H1 (cell line): ENCODE results near the gene PCID2. TPM values are rescaled to one million over a fixed set of nuclear protein-coding genes. Genes with fewer than 3 reads are reported as not detected.

Experiments used
- CTCF ChIA-PET: fragments of 300-600 bp; sonication (Branson Sonifier 250); formaldehyde crosslinking; loops from one replicate; lab custom pipeline; 2021; ENCODE audit not compliant: partially characterized antibody; lab: Charles Lee
- POLR2A ChIA-PET: fragments of 300-600 bp; sonication (Branson Sonifier 250); formaldehyde crosslinking; loops from one replicate; lab custom pipeline; 2021; ENCODE audit warnings: inconsistent platforms; ENCODE audit not compliant: partially characterized antibody; lab: Charles Lee
- DNase-seq, 2 experiments: peaks; one replicate each; pipeline versions ENCODE4 v3.0.0 to v3.0.0-alpha.2; 2010 to 2022; ENCODE audit warnings: low spot score in 2 of 2, low read depth in 1 of 2, mixed read lengths in 1 of 2
- FAIRE-seq: peaks from 2 replicates; lab custom pipeline; 2011; peaks lifted over from hg19 to GRCh38; lab: Jason Lieb, UNC
- H2AFZ ChIP-seq: 2 replicates; pipeline ENCODE4 v1.8.1; 2012; ENCODE audit warnings: low read length, inconsistent platforms
- H2AK5ac ChIP-seq: 2 replicates; pipeline ENCODE4 v1.6.1; 2013; ENCODE audit warnings: low read depth, low read length
- H2BK120ac ChIP-seq: replicated peaks from 2 replicates; pipeline ENCODE3; 2013; ENCODE audit warnings: low read depth, low read length, inconsistent platforms
- H2BK12ac ChIP-seq: 2 replicates; pipeline ENCODE4 v1.6.1; 2013; ENCODE audit warnings: low read depth, low read length
- H2BK15ac ChIP-seq: 2 replicates; pipeline ENCODE4 v1.6.1; 2013; ENCODE audit warnings: low read length
- H2BK20ac ChIP-seq: 2 replicates; pipeline ENCODE4 v1.6.1; 2013; ENCODE audit warnings: low read length
- H2BK5ac ChIP-seq: 2 replicates; pipeline ENCODE4 v1.6.1; 2013; ENCODE audit warnings: low read depth, low read length
- H3K14ac ChIP-seq: 2 replicates; pipeline ENCODE4 v1.6.1; 2013; ENCODE audit warnings: inconsistent platforms; ENCODE audit not compliant: insufficient read length
- H3K18ac ChIP-seq: 2 replicates; pipeline ENCODE4 v1.6.1; 2013; ENCODE audit warnings: low read length; ENCODE audit errors: extremely low read depth
- H3K23ac ChIP-seq: 2 replicates; pipeline ENCODE4 v1.6.1; 2013; ENCODE audit warnings: inconsistent platforms; ENCODE audit not compliant: insufficient read length
- H3K23me2 ChIP-seq: 2 replicates; pipeline ENCODE4 v1.6.1; 2013; ENCODE audit warnings: low read depth, low read length
- H3K27ac ChIP-seq: 2 replicates; pipeline ENCODE4 v1.6.1; 2011; ENCODE audit warnings: low read depth, low read length, inconsistent platforms
- H3K27me3 ChIP-seq, 4 experiments: replicated peaks in 1 of 4; 1 replicate in 1 of 4; 2 replicates in 3 of 4; pipeline versions ENCODE4 v1.6.1 to v1.8.1; 2011 to 2013; ENCODE audit warnings: low read length in 3 of 4, mild to moderate bottlenecking in 3 of 4, inconsistent platforms in 2 of 4, mixed read lengths in 2 of 4, moderate library complexity in 1 of 4; ENCODE audit not compliant: control insufficient read depth in 3 of 4, insufficient read depth in 3 of 4; ENCODE audit errors: extremely low read depth in 1 of 4
- H3K36me3 ChIP-seq, 4 experiments: 2 replicates each; pipeline versions ENCODE4 v1.6.1 to v1.8.1; 2011 to 2013; ENCODE audit warnings: mild to moderate bottlenecking in 4 of 4, low read length in 3 of 4, moderate library complexity in 2 of 4, control low read depth in 1 of 4, inconsistent platforms in 1 of 4; ENCODE audit not compliant: insufficient read depth in 4 of 4, control insufficient read depth in 2 of 4
- H3K4ac ChIP-seq: replicated peaks from 2 replicates; pipeline ENCODE3; 2013; ENCODE audit warnings: low read length, low read depth, mixed read lengths, inconsistent platforms; ENCODE audit not compliant: insufficient read length
- H3K4me1 ChIP-seq, 4 experiments: replicated peaks in 1 of 4; 1 replicate in 1 of 4; 2 replicates in 3 of 4; pipeline versions ENCODE4 v1.6.1 to v1.8.1; 2011 to 2013; ENCODE audit warnings: low read length in 3 of 4, inconsistent platforms in 2 of 4, mixed read lengths in 1 of 4; ENCODE audit not compliant: insufficient read depth in 4 of 4, control insufficient read depth in 3 of 4
- H3K4me2 ChIP-seq, 2 experiments: 2 replicates each; pipeline versions ENCODE4 v1.6.1 to v1.8.1; 2011 to 2013; ENCODE audit warnings: low read depth in 2 of 2, low read length in 2 of 2, control low read depth in 1 of 2, inconsistent platforms in 1 of 2, mild to moderate bottlenecking in 1 of 2; ENCODE audit not compliant: insufficient read depth in 1 of 2
- H3K4me3 ChIP-seq, 4 experiments: fragments of 200-600, 300-600 bp in 1 of 4; sonication (generic), shearing (Covaris generic), sonication (Bioruptor Twin) in 1 of 4; 2 replicates each; pipeline versions ENCODE4 v1.5.1 to v1.8.1; 2011 to 2016; ENCODE audit warnings: low read length in 4 of 4, low read depth in 3 of 4, control low read depth in 2 of 4, inconsistent platforms in 2 of 4, mild to moderate bottlenecking in 2 of 4, mixed read lengths in 1 of 4, moderate library complexity in 1 of 4; ENCODE audit not compliant: insufficient read depth in 2 of 4; ENCODE audit errors: extremely low read depth in 1 of 4
- H3K56ac ChIP-seq: replicated peaks from 2 replicates; pipeline ENCODE3; 2013; ENCODE audit warnings: low read depth, mild to moderate bottlenecking, mixed read lengths, low read length, inconsistent platforms; ENCODE audit not compliant: insufficient read length
- H3K79me1 ChIP-seq: 2 replicates; pipeline ENCODE4 v1.6.1; 2013; ENCODE audit warnings: low read depth, low read length, control low read depth
- H3K79me2 ChIP-seq, 2 experiments: 2 replicates each; pipeline versions ENCODE4 v1.6.1 to v1.8.1; 2012 to 2013; ENCODE audit warnings: low read length in 2 of 2, mild to moderate bottlenecking in 2 of 2, inconsistent platforms in 1 of 2; ENCODE audit not compliant: insufficient read depth in 2 of 2, control insufficient read depth in 1 of 2
- H3K9ac ChIP-seq, 4 experiments: replicated peaks in 1 of 4; 1 replicate in 1 of 4; 2 replicates in 3 of 4; pipeline versions ENCODE4 v1.6.1 to v1.8.1; 2011 to 2013; ENCODE audit warnings: low read depth in 3 of 4, low read length in 3 of 4, control low read depth in 2 of 4, mild to moderate bottlenecking in 2 of 4, moderate library complexity in 2 of 4, inconsistent platforms in 1 of 4; ENCODE audit errors: extremely low read depth in 1 of 4
- H3K9me3 ChIP-seq, 2 experiments: 2 replicates each; pipeline versions ENCODE4 v1.6.1 to v1.8.1; 2012 to 2013; ENCODE audit warnings: mild to moderate bottlenecking in 2 of 2, moderate library complexity in 2 of 2, control low read depth in 1 of 2, inconsistent platforms in 1 of 2, low read depth in 1 of 2, low read length in 1 of 2, mixed read lengths in 1 of 2; ENCODE audit not compliant: insufficient read depth in 2 of 2
- H4K20me1 ChIP-seq, 2 experiments: replicated peaks in 1 of 2; 2 replicates each; pipeline versions ENCODE3 to v1.8.1; 2011 to 2013; ENCODE audit warnings: inconsistent platforms in 2 of 2, low read length in 2 of 2, mild to moderate bottlenecking in 1 of 2; ENCODE audit not compliant: insufficient read depth in 2 of 2, control insufficient read depth in 1 of 2
- H4K5ac ChIP-seq: 2 replicates; pipeline ENCODE4 v1.6.1; 2013; ENCODE audit warnings: low read length, low read depth, mixed read lengths, inconsistent platforms; ENCODE audit not compliant: insufficient read length
- H4K8ac ChIP-seq: 2 replicates; pipeline ENCODE4 v1.8.0; 2013; ENCODE audit warnings: mild to moderate bottlenecking, moderate library complexity, low read length, inconsistent platforms; ENCODE audit not compliant: insufficient read depth; ENCODE audit errors: extremely low read depth
- H4K91ac ChIP-seq: replicated peaks from 2 replicates; pipeline ENCODE3; 2013; ENCODE audit warnings: low read length, mixed read lengths, inconsistent platforms; ENCODE audit not compliant: insufficient read length
- ASH2L ChIP-seq: fragments of 200-600, 300-600 bp; sonication (generic); IDR thresholded peaks from one replicate; pipeline ENCODE4 v1.7.1; 2017; ENCODE audit warnings: low read length
- ATF2 ChIP-seq: IDR thresholded peaks from 2 replicates; pipeline ENCODE4 v1.6.1; 2012; ENCODE audit warnings: low read length, inconsistent platforms
- ATF3 ChIP-seq: IDR thresholded peaks from 2 replicates; pipeline ENCODE4 v1.6.1; 2011; ENCODE audit warnings: low read depth, mild to moderate bottlenecking, low read length; ENCODE audit not compliant: insufficient read depth
- HDAC6 ChIP-seq: IDR thresholded peaks from one replicate; pipeline ENCODE4 v1.7.1; 2012; ENCODE audit warnings: low read depth, mild to moderate bottlenecking, inconsistent platforms, low read length, moderate library complexity
- RAD21 ChIP-seq, 2 experiments: IDR thresholded peaks in 1 of 2; conservative IDR thresholded peaks in 1 of 2; 2 replicates each; pipeline ENCODE4 v1.6.1; 2011; ENCODE audit warnings: low read depth in 2 of 2, low read length in 2 of 2, improper control_type of control experiment in 1 of 2, inconsistent platforms in 1 of 2, mild to moderate bottlenecking in 1 of 2, moderate library complexity in 1 of 2
- TEAD4 ChIP-seq: IDR thresholded peaks from 2 replicates; pipeline ENCODE4 v1.6.1; 2012; ENCODE audit warnings: low read depth, low read length, inconsistent platforms, mixed read lengths
- WGBS, 2 experiments: shearing (Covaris generic) in 1 of 2; methylation state at CpG; one replicate each; pipeline versions ENCODE4 v1.1.6 to v1.1.7; 2013 to 2015; ENCODE audit warnings: low lambda C conversion rate in 2 of 2, mixed read lengths in 2 of 2, inconsistent platforms in 1 of 2, low coverage in 1 of 2, missing lambda C conversion rate in 1 of 2; ENCODE audit not compliant: insufficient replicate concordance in 2 of 2, insufficient coverage in 1 of 2, insufficient read length in 1 of 2; ENCODE audit errors: extremely low coverage in 1 of 2, missing lambda C conversion rate in 1 of 2; 5-methylcytosine and 5-hydroxymethylcytosine counted together
- polyA plus RNA-seq, 7 experiments: library from polyadenylated mRNA; depleted of rRNA in 3 of 7; stranded (reverse) in 5 of 7; unstranded in 2 of 7; fragments of >200 nt in 5 of 7; fragments of 200-250 nt in 2 of 7; gene quantifications; 1 replicate in 5 of 7; 2 replicates in 1 of 7; 4 replicates in 1 of 7; pipeline versions ENCODE4 v1.2.1 to v1.2.3, GENCODE V29; 2011 to 2013; ENCODE audit warnings: missing spikeins in 2 of 7, mixed read lengths in 2 of 7
- total RNA-seq: library from RNA; stranded (reverse); fragmentation: NEBNext Ultra II Directional; extraction: Animal tissue kit (Norgen Biotek cat#: 25700); gene quantifications from 2 replicates; pipeline ENCODE4 v1.2.1, GENCODE V29; 2021

Gene PCID2
- total and polyA plus RNA-seq, 2 of the 8 experiments (the other 6 are each of a cell fraction or from before 2014, with no cell fraction given): 72.4 to 72.8 TPM

- no peak for FAIRE-seq
- Histone ChIP-seq H3K27me3 (no peaks in the 10 kb centered on the region), H3K9ac (no peak overlapping the region), H3K23me2 (no peaks in the 10 kb centered on the region), H3K4ac (no peak overlapping the region), H2BK12ac (no peak overlapping the region), H3K23ac (no peak overlapping the region), H2AFZ (no peak overlapping the region), H2BK15ac (no peak overlapping the region), H3K27ac (no peak overlapping the region), H4K8ac (no peak overlapping the region), H3K36me3 (peaks cover 2 to 18% (median 5%) of the 10 kb centered on the region in 4 experiments; a peak in 5 of 8 replicates), H3K4me1 (peaks cover 0 to 10% (median 3%) of the 10 kb centered on the region in 4 experiments; a peak in 5 of 7 replicates), H2BK120ac (no peak overlapping the region), H2AK5ac (no peak overlapping the region), H3K79me1 (no peaks in the 10 kb centered on the region), H2BK5ac (no peak overlapping the region), H4K91ac (no peak overlapping the region), H4K20me1 (no peaks in the 10 kb centered on the region), H2BK20ac (no peak overlapping the region), H3K18ac (no peak overlapping the region), H3K9me3 (no peaks in the 10 kb centered on the region), H3K56ac (no peak overlapping the region), H3K79me2 (no peaks in the 10 kb centered on the region; a peak in 1 of 4 replicates), H3K4me2 (no peak overlapping the region), H4K5ac (no peak overlapping the region), H3K14ac (no peak overlapping the region), H3K4me3 (no peak overlapping the region)
- TF ChIP-seq ATF3 (no peak), HDAC6 (no peak), TEAD4 (no peak), RAD21 (IDR thresholded peaks at IDR 0.05 in 1 of 2, conservative IDR thresholded peaks at IDR 0.05 in 1 of 2; ENCODE audit: low read depth in 2 of 2, low read length in 2 of 2) (no peak), ATF2 (no peak), ASH2L (no peak)
- CTCF ChIA-PET: interaction anchor here (1.3 kb wide), 1 partner anchor 234 kb away, joined by 3 read pairs; no protein-coding TSS in a partner anchor
- POLR2A ChIA-PET: interaction anchor here (1.2 to 2.5 kb wide), 2 partner anchors 13 to 43 kb away, joined by 3 to 7 read pairs; partner anchors contain the start of genes CUL4A and PCID2
- WGBS, 2 experiments: 91% methylated on average over 5 of the region's 5 CpGs; no CpG with 5 or more reads in 1 of the 2 experiments
- DNase-seq: no peak
These were observed 41.8 kb downstream of the PCID2 start for GRCh38 chr13:113166681-113167080.
